K562 (cell line): ENCODE results near the gene HLA-B. TPM values are rescaled to one million over a fixed set of nuclear protein-coding genes. Genes with fewer than 3 reads are reported as not detected.

Experiments used
- AFF1 ChIP-seq, 2 experiments: fragments of 450-650 bp; IDR thresholded peaks; 2 replicates each; pipeline ENCODE4 v1.6.1; 2018; ENCODE audit warnings: mild to moderate bottlenecking in 2 of 2, low read depth in 1 of 2; ENCODE audit not compliant: partially characterized antibody in 2 of 2
- BMI1 ChIP-seq: fragments of 150-350 bp; IDR thresholded peaks from 2 replicates; pipeline ENCODE4 v1.6.1; 2014; ENCODE audit warnings: low read length
- FOXP1 ChIP-seq: sonication (generic); formaldehyde crosslinking; IDR thresholded peaks from 2 replicates; pipeline ENCODE4 v1.8.0; 2022; ENCODE audit warnings: mild to moderate bottlenecking, missing genetic modification reagents
- HDAC8 ChIP-seq: fragments of 450-650 bp; IDR thresholded peaks from 2 replicates; pipeline ENCODE4 v1.6.1; 2016; ENCODE audit warnings: mild to moderate bottlenecking, missing genetic modification characterization, moderate library complexity, missing compliant biosample characterization
- MTA1 ChIP-seq: fragments of 450-650 bp; IDR thresholded peaks from 2 replicates; pipeline ENCODE4 v1.6.1; 2017; ENCODE audit warnings: borderline replicate concordance
- NCOA4 ChIP-seq: fragments of 450-650 bp; IDR thresholded peaks from 2 replicates; pipeline ENCODE4 v1.6.1; 2018; ENCODE audit warnings: mild to moderate bottlenecking; ENCODE audit not compliant: partially characterized antibody
- PCBP1 ChIP-seq: fragments of 200-400 bp; formaldehyde crosslinking; IDR thresholded peaks from 2 replicates; pipeline ENCODE4 v1.6.1; 2018; ENCODE audit warnings: mild to moderate bottlenecking, low read depth, low read length; ENCODE audit not compliant: poor library complexity, severe bottlenecking
- RBM17 ChIP-seq: fragments of 200-400 bp; formaldehyde crosslinking; IDR thresholded peaks from 2 replicates; pipeline ENCODE4 v1.6.1; 2017; ENCODE audit warnings: low read depth, mild to moderate bottlenecking, low read length, borderline replicate concordance
- SAP30 ChIP-seq: fragments of 200-600 bp; sonication (generic); IDR thresholded peaks from 2 replicates; pipeline ENCODE4 v1.6.1; 2012; ENCODE audit warnings: borderline replicate concordance, low read depth, mild to moderate bottlenecking, moderate library complexity, low read length, control low read depth, inconsistent platforms; ENCODE audit not compliant: insufficient read depth, poor library complexity, severe bottlenecking
- SMARCA5 ChIP-seq: fragments of 450-650 bp; IDR thresholded peaks from 2 replicates; pipeline ENCODE4 v1.6.1; 2016
- SREBF1 ChIP-seq: fragments of 150-350 bp; IDR thresholded peaks from 2 replicates; pipeline ENCODE4 v1.6.1; 2014; ENCODE audit warnings: antibody characterized with exemption, low read depth, low read length, borderline replicate concordance
- ZC3H11A ChIP-seq: IDR thresholded peaks from 2 replicates; pipeline ENCODE4 v1.6.1; 2012; ENCODE audit warnings: low read depth, low read length, improper control_type of control experiment
- ZNF41 ChIP-seq: fragments of 250-450 bp; sonication (Bioruptor Pico); conservative IDR thresholded peaks from 2 replicates; pipeline ENCODE4 v1.4.0; 2020; ENCODE audit warnings: mild to moderate bottlenecking
- ZNF436 ChIP-seq: fragments of 250-450, 450-650 bp; sonication (Bioruptor Pico); formaldehyde crosslinking; IDR thresholded peaks from 2 replicates; pipeline ENCODE4 v1.7.0; 2020; ENCODE audit warnings: mild to moderate bottlenecking
- ZNF518B ChIP-seq: fragments of 250-450 bp; sonication (Bioruptor Pico); IDR thresholded peaks from 2 replicates; pipeline ENCODE4 v1.5.0; 2021; ENCODE audit warnings: mild to moderate bottlenecking, moderate library complexity
- ZNF695 ChIP-seq: fragments of 450-650 bp; formaldehyde crosslinking; IDR thresholded peaks from 2 replicates; pipeline ENCODE4 v1.4.0; 2020; ENCODE audit warnings: mild to moderate bottlenecking, moderate library complexity
- polyA plus RNA-seq, 8 experiments: library from polyadenylated mRNA; depleted of rRNA in 4 of 8; stranded (reverse) in 5 of 8; unstranded in 3 of 8; fragments of >200 nt; fragmentation: Nextera tagmentation in 2 of 8; fragmentation: Illumina TruSeq in 1 of 8; extraction: Ambion mirVana in 2 of 8; extraction: Trizol in 1 of 8; gene quantifications; 2 replicates each; pipeline versions ENCODE4 v1.2.1 to v1.2.3, GENCODE V29; 2011 to 2014; ENCODE audit warnings: inconsistent platforms in 1 of 8, missing spikeins in 1 of 8
- total RNA-seq, 7 experiments: library from RNA; depleted of rRNA in 6 of 7; stranded (reverse); fragments of >200 nt in 6 of 7; fragmentation: Illumina TruSeq in 2 of 7; extraction: Trizol in 2 of 7; gene quantifications; 2 replicates each; pipeline versions ENCODE4 v1.2.1 to v1.2.3, GENCODE V29; 2011 to 2021; ENCODE audit warnings: low replicate concordance in 1 of 7
- TF ChIP-seq, protein P1 (sequence below): fragments of 250-450 bp; sonication (Bioruptor Pico); IDR thresholded peaks from 2 replicates; pipeline ENCODE4 v1.8.0; 2022; ENCODE audit warnings: moderate library complexity, mild to moderate bottlenecking, inconsistent platforms

HLA-B gene
- total and polyA plus RNA-seq, 9 of the 15 experiments (the other 6 are each of a cell fraction or from before 2014, with no cell fraction given): 0.07 to 9.7 (median 0.65) TPM; not detected in 2

GRCh38 chr6:31399589-31400466 is 42.8 kb upstream of the HLA-B start (continued):
- TF ChIP-seq RBM17: no peak
- no peak for TF ChIP-seq BMI1
- no peak for TF ChIP-seq ZNF436 (CRISPR knock-in tag)
- no peak for TF ChIP-seq ZNF41 (CRISPR knock-in tag)
- 0 out of 2 replicates have a peak, but pooled peaks have one; percentile 30 for TF ChIP-seq SREBF1
- TF ChIP-seq PCBP1: peak; percentile 64
- TF ChIP-seq MTA1: peak; percentile 82; the same call in 1 of the 2 replicates
- TF ChIP-seq ZNF695 (CRISPR knock-in tag): no peak
- peak; percentile 17; the same call in 1 of the 2 replicates for TF ChIP-seq ZC3H11A
- TF ChIP-seq SAP30: peak; percentile 34
- no peak for TF ChIP-seq NCOA4
- no peak for TF ChIP-seq ZNF518B (CRISPR knock-in tag)
- 0 out of 2 replicates have a peak, but pooled peaks have one; percentile 29 for TF ChIP-seq FOXP1 (CRISPR knock-in tag)
- TF ChIP-seq HDAC8 (tag): no peak
- peak; percentile 83; the same call in 1 of the 2 replicates for TF ChIP-seq SMARCA5
- TF ChIP-seq AFF1 (IDR thresholded peaks at IDR 0.05; ENCODE audit: low read depth in 1 of 2, partially characterized antibody in 2 of 2): peak in 1 of 2 experiments; percentile 35
- TF ChIP-seq, protein P1, sequence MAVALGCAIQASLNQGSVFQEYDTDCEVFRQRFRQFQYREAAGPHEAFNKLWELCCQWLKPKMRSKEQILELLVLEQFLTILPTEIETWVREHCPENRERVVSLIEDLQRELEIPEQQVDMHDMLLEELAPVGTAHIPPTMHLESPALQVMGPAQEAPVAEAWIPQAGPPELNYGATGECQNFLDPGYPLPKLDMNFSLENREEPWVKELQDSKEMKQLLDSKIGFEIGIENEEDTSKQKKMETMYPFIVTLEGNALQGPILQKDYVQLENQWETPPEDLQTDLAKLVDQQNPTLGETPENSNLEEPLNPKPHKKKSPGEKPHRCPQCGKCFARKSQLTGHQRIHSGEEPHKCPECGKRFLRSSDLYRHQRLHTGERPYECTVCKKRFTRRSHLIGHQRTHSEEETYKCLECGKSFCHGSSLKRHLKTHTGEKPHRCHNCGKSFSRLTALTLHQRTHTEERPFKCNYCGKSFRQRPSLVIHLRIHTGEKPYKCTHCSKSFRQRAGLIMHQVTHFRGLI (CRISPR knock-in tag): no peak
